HepG2 (cell line): ENCODE measurements around the gene ZNF23. TPM values are rescaled to one million over a fixed set of nuclear protein-coding genes. Genes with fewer than 3 reads are reported as not detected.

Experiments
- ARNT ChIP-seq: fragments of 450-650 bp; IDR thresholded peaks from 2 replicates; pipeline ENCODE4 v1.6.1; 2017
- BCLAF1 ChIP-seq: fragments of 450-650 bp; IDR thresholded peaks from 2 replicates; pipeline ENCODE4 v1.6.1; 2017; ENCODE audit warnings: mild to moderate bottlenecking
- GFI1 ChIP-seq: sonication (generic); formaldehyde crosslinking; IDR thresholded peaks from 2 replicates; pipeline ENCODE4 v1.5.0; 2020; ENCODE audit warnings: missing genetic modification reagents, mild to moderate bottlenecking, borderline replicate concordance
- HNF1B ChIP-seq: sonication (generic); formaldehyde crosslinking; IDR thresholded peaks from 2 replicates; pipeline ENCODE4 v1.5.1; 2020; ENCODE audit warnings: mild to moderate bottlenecking, moderate library complexity, missing genetic modification reagents
- LBX2 ChIP-seq: sonication (generic); formaldehyde crosslinking; IDR thresholded peaks from 2 replicates; pipeline ENCODE4 v1.5.0; 2020; ENCODE audit warnings: missing genetic modification reagents, mild to moderate bottlenecking, borderline replicate concordance
- NRL ChIP-seq: sonication (generic); formaldehyde crosslinking; IDR thresholded peaks from 2 replicates; pipeline ENCODE4 v1.5.0; 2020; ENCODE audit warnings: missing genetic modification reagents, mild to moderate bottlenecking, moderate library complexity, borderline replicate concordance
- SALL2 ChIP-seq: sonication (generic); formaldehyde crosslinking; IDR thresholded peaks from 2 replicates; pipeline ENCODE4 v1.8.1; 2023; ENCODE audit warnings: mild to moderate bottlenecking, missing genetic modification reagents, inconsistent platforms
- TFAP4 ChIP-seq: sonication (generic); IDR thresholded peaks from 2 replicates; pipeline ENCODE4 v1.6.1; 2016; ENCODE audit warnings: low read depth, borderline replicate concordance
- THYN1 ChIP-seq: sonication (generic); formaldehyde crosslinking; IDR thresholded peaks from 2 replicates; pipeline ENCODE4 v1.8.1; 2023; ENCODE audit warnings: low read depth, mild to moderate bottlenecking, moderate library complexity, missing genetic modification reagents, borderline replicate concordance
- ZBTB10 ChIP-seq: sonication (generic); formaldehyde crosslinking; IDR thresholded peaks from 2 replicates; pipeline ENCODE4 v1.4.0; 2020; ENCODE audit warnings: missing genetic modification reagents, borderline replicate concordance
- ZNF292 ChIP-seq: sonication (generic); formaldehyde crosslinking; IDR thresholded peaks from 2 replicates; pipeline ENCODE4 v1.8.1; 2022; ENCODE audit warnings: mild to moderate bottlenecking, low read depth, missing genetic modification reagents, borderline replicate concordance
- ZNF335 ChIP-seq: sonication (generic); formaldehyde crosslinking; IDR thresholded peaks from 2 replicates; pipeline ENCODE4 v1.4.0; 2020; ENCODE audit warnings: missing genetic modification reagents
- ZNF547 ChIP-seq: sonication (generic); formaldehyde crosslinking; IDR thresholded peaks from 2 replicates; pipeline ENCODE4 v1.5.1; 2020; ENCODE audit warnings: mild to moderate bottlenecking, missing genetic modification reagents
- ZNF564 ChIP-seq: sonication (generic); formaldehyde crosslinking; IDR thresholded peaks from 2 replicates; pipeline ENCODE4 v1.8.1; 2023; ENCODE audit warnings: mild to moderate bottlenecking, missing genetic modification reagents
- ZNF678 ChIP-seq: sonication (generic); formaldehyde crosslinking; IDR thresholded peaks from 2 replicates; pipeline ENCODE4 v1.4.0; 2020; ENCODE audit warnings: mild to moderate bottlenecking, missing genetic modification reagents
- ZNF777 ChIP-seq: sonication (generic); formaldehyde crosslinking; IDR thresholded peaks from 2 replicates; pipeline ENCODE4 v1.4.0; 2020; ENCODE audit warnings: missing genetic modification reagents
- ZSCAN22 ChIP-seq: sonication (generic); formaldehyde crosslinking; IDR thresholded peaks from 2 replicates; pipeline ENCODE4 v1.4.0; 2020; ENCODE audit warnings: mild to moderate bottlenecking, missing genetic modification reagents
- polyA plus RNA-seq, 8 experiments: library from polyadenylated mRNA; depleted of rRNA in 3 of 8; stranded (reverse) in 7 of 8; unstranded in 1 of 8; fragments of >200 nt; fragmentation: Illumina TruSeq in 4 of 8; extraction: Trizol in 4 of 8; gene quantifications; 2 replicates each; pipeline versions ENCODE4 v1.2.1 to v1.2.3, GENCODE V29; 2011 to 2016; ENCODE audit warnings: low read depth in 4 of 8, missing spikeins in 1 of 8, mixed read lengths in 1 of 8; ENCODE audit not compliant: insufficient read depth in 1 of 8
- total RNA-seq, 5 experiments: library from RNA; depleted of rRNA; stranded (reverse); fragments of >200 nt; fragmentation: Illumina TruSeq; extraction: Trizol; gene quantifications; 2 replicates each; pipeline ENCODE4 v1.2.3, GENCODE V29; 2016; ENCODE audit warnings: low read depth in 1 of 5
- TF ChIP-seq, protein P1 (sequence below): sonication (generic); formaldehyde crosslinking; IDR thresholded peaks from 2 replicates; pipeline ENCODE4 v1.5.0; 2020; ENCODE audit warnings: missing genetic modification reagents
- TF ChIP-seq, protein P2 (sequence below): IDR thresholded peaks from 2 replicates; pipeline ENCODE4 v1.6.1; 2012; ENCODE audit warnings: inconsistent platforms
- TF ChIP-seq, protein P3 (sequence below): sonication (generic); formaldehyde crosslinking; IDR thresholded peaks from 2 replicates; pipeline ENCODE4 v1.4.0; 2020; ENCODE audit warnings: mild to moderate bottlenecking, missing genetic modification reagents

Gene ZNF23
- total and polyA plus RNA-seq, 2 of the 13 experiments (the other 11 are each of a cell fraction or from before 2014, with no cell fraction given), result 8.6 to 12.2 TPM

GRCh38 chr16:71467810-71468209 lies 5.8 kb upstream of the ZNF23 start (continued):
- no peak for TF ChIP-seq BCLAF1
- TF ChIP-seq THYN1 (CRISPR knock-in tag), result no peak
- peak; percentile 78; the same call in 1 of the 2 replicates for TF ChIP-seq ZSCAN22
- TF ChIP-seq HNF1B (CRISPR knock-in tag), result no peak
- peak; percentile 65; the same call in 1 of the 2 replicates for TF ChIP-seq ZNF777 (CRISPR knock-in tag)
- peak; percentile 78; the same call in 1 of the 2 replicates for TF ChIP-seq ZNF564 (CRISPR knock-in tag)
- peak; percentile 90 for TF ChIP-seq ZNF547 (CRISPR knock-in tag)
- TF ChIP-seq, protein P1, sequence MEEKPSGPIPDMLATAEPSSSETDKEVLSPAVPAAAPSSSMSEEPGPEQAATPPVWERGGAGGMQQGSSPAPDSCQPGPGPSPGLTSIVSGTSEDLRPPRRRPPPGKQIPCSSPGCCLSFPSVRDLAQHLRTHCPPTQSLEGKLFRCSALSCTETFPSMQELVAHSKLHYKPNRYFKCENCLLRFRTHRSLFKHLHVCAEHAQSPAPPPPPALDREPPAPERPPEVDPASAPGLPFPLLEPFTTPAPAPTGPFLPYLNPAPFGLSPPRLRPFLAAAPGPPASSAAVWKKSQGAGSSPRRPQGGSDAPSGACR (CRISPR knock-in tag), result peak; percentile 78; the same call in 1 of the 2 replicates
- TF ChIP-seq TFAP4, result no peak
- TF ChIP-seq ZNF335 (CRISPR knock-in tag), result peak; percentile 93
- no peak for TF ChIP-seq ZBTB10 (CRISPR knock-in tag)
- TF ChIP-seq, protein P2, sequence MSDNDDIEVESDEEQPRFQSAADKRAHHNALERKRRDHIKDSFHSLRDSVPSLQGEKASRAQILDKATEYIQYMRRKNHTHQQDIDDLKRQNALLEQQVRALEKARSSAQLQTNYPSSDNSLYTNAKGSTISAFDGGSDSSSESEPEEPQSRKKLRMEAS, result no peak
- TF ChIP-seq GFI1 (CRISPR knock-in tag), result no peak
- peak; percentile 89; the same call in 1 of the 2 replicates for TF ChIP-seq NRL
- TF ChIP-seq LBX2 (CRISPR knock-in tag), result peak; percentile 85; the same call in 1 of the 2 replicates
- TF ChIP-seq SALL2, result peak; percentile 78; the same call in 1 of the 2 replicates
- peak; percentile 94 for TF ChIP-seq ZNF678 (CRISPR knock-in tag)
- no peak for TF ChIP-seq ARNT
- TF ChIP-seq, protein P3, sequence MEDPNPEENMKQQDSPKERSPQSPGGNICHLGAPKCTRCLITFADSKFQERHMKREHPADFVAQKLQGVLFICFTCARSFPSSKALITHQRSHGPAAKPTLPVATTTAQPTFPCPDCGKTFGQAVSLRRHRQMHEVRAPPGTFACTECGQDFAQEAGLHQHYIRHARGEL (CRISPR knock-in tag), result no peak
- TF ChIP-seq ZNF292 (CRISPR knock-in tag), result no peak
